Retinal pigment epithelial cell (primary cell): ENCODE data around the gene GPRC5A.

ENCODE experiments used
- DNase-seq: peaks from one replicate; pipeline ENCODE4 v3.0.0-alpha.2; 2010; ENCODE audit warnings: low read depth
- H3K4me3 ChIP-seq: 2 replicates; pipeline ENCODE4 v1.5.1; 2011; ENCODE audit warnings: mild to moderate bottlenecking, low read length, control low read depth, moderate library complexity
- TF ChIP-seq, protein P1 (sequence below): conservative IDR thresholded peaks from 2 replicates; pipeline ENCODE4 v1.5.1; 2011; ENCODE audit warnings: low read depth, low read length, control low read depth, inconsistent platforms

The GPRC5A gene

DNA sequence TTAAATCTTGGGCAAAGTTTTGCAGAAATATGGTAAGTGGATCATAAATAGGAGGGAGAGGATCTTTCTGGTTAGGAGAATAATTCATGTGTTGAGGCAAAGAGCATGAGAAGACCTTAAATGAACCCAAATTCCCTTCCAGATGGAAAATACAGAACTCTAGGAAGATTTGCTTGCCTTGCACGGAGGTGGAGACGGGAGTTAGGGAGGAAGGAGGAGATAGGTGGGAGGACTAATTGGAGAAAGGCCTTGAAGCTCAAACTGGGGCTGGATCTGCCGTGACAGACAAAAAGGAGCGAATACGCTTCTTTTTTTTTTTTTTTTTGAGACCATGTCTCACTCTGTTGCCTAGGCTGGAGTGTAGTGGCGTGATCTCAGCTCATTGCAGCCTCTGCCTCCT, 5.9 kb downstream of the GPRC5A start:
- no peak overlapping the region for H3K4me3 ChIP-seq
- TF ChIP-seq, protein P1, sequence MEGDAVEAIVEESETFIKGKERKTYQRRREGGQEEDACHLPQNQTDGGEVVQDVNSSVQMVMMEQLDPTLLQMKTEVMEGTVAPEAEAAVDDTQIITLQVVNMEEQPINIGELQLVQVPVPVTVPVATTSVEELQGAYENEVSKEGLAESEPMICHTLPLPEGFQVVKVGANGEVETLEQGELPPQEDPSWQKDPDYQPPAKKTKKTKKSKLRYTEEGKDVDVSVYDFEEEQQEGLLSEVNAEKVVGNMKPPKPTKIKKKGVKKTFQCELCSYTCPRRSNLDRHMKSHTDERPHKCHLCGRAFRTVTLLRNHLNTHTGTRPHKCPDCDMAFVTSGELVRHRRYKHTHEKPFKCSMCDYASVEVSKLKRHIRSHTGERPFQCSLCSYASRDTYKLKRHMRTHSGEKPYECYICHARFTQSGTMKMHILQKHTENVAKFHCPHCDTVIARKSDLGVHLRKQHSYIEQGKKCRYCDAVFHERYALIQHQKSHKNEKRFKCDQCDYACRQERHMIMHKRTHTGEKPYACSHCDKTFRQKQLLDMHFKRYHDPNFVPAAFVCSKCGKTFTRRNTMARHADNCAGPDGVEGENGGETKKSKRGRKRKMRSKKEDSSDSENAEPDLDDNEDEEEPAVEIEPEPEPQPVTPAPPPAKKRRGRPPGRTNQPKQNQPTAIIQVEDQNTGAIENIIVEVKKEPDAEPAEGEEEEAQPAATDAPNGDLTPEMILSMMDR: no peak
- no peak for DNase-seq

DNA sequence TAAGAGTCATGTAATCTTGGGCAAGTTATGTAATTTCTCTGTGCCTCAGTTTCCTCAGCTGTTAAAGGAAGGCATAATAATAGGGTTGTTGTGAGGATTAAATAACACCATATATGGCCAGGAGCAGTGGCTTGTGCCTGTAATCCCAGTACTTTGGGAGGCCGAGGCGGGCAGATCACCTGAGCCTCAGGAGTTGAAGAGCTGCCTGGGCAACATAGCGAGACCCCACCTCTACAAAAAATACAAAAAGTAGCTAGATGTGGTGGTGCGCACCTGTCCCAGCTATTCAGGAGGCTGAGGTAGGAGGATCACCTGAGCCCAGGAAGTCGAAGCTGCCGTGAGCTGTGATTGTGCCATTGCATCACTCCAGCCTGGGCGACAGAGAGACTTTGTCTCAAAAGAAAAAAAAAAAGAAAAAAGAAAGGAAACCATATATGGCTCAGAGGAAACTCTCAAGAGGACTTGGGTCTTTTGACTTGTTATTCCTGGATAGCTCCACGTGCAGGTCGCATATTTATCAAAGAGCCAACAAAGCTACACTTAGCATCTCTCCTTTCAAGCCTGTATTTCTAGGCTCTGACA, 6.9 kb downstream of the GPRC5A start:
- H3K4me3 ChIP-seq: no peak overlapping the region
- DNase-seq: no peak
- TF ChIP-seq, protein P1: no peak

DNA sequence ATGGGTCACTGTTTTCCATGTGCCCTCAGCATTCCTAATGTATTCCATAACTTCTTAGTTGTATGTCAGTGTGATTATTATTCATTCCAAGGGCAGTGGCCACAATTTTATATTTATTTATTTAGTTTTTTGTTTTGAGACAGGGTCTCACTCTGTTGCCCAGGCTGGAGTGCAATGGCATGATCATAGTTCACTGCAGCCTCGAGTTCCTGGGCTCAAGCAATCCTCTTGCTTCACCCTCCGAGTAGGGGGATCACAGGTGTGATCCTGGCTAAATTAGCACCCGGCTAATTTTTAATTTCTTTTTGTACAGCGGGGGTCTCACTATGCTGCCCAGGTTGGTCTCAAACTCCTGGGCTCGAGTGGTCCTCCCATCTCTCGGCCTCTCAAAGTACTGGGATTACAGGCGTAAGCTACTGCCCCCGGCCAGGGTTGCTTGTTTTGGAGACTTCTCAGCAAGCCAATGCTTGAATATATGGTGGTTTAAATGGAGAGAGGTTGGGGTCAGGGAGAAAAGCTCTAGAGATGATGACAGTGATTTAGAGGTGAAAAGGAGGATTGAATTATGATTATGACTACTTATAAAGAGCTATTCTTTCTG, 7.6 kb downstream of the GPRC5A start:
- H3K4me3 ChIP-seq: no peak overlapping the region
- TF ChIP-seq, protein P1: no peak
- no peak for DNase-seq

DNA sequence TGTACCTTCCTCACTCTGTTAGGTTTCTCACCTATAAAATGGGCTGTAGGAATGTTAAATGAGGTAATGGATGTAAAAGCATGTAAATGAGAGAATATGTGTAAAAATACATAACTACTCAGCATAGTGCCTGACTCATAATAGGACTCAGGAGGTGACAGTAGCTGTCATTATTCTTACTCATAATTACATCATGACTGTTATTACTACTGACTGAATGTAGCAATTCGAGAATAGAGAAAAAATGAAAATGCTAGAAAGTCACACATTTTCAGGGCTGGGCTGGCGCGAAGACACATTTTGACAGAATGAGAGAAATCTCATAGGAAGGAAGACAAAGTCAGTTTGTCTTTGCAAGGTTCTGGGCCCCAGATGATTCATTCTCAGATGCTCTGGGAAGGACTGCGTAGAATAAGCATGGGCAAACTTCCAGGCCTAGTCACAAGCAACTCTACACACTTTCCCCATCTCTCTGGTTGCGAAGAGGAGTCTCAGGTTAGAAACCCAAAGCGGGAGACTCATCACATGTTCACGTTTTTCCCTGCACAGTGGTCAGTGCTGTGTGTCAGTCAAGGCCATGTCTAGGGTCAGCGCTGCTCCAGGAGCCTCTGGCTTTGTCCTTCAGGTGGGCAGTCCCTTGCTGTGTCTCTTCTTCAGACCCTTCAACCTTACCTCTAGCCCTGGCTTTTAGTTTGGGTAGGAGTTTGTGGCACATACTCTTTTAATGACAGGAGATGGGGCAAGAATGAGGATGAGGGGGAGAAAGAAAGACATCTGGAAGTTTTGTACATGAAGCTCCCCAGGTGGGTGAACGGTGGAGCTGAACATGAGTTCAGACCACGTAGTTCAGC, 8.4 kb downstream of the GPRC5A start:
- peak; percentile 79 for DNase-seq
- no peak overlapping the region for H3K4me3 ChIP-seq
- TF ChIP-seq, protein P1: no peak

DNA sequence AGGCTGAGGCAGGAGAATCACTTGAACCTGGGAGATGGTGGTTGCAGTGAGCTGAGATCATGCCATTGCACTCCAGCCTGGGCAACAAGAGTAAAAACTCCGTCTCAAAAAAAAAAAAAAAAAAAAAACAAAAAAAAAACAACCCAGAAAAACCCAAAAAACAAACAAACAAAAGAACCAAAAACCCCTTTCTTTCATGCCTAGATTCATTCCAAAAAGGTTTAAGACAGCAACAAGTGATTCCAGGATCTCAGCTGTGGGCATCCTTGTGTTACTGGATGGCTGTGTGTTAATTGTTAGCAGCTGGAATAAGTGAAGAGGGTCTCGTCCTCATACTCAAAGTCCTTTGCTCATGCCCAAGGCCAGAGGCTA, 9.4 kb downstream of the GPRC5A start:
- TF ChIP-seq, protein P1: no peak
- H3K4me3 ChIP-seq: no peak overlapping the region
- DNase-seq: no peak

DNA sequence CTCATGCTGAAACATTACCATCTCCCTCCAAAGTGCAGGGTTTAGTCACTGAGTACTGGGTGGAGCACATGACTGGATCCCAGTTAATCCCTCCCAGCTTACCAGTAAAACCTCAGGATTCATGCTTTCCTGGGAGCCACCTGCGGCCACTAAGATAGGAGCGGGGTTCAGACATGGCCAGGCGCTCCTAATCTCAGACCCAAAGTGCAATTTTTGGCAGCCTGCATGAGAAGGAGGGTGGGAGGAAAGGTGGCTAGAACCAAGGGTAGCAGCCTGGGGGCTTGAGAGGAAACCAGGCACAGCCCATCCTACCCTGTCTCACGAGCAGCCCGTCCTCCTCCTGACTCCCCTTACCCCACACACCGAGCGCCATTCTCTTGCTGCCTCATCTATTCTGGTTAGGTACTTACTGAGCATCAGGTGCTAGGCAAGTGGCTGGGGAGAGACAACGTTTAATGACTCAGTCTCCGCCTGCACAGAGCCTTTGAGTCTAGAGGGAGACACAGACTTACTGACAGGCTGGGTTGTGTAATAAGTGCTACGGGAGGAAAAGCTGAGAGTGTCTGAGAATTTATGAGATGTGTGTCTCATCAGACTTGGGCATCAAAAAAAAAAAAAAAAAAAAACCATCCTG, 9.9 kb downstream of the GPRC5A start:
- peak; percentile 95 for DNase-seq
- TF ChIP-seq, protein P1: no peak
- peak overlapping the region; percentile 32 for H3K4me3 ChIP-seq
